Mesenchymal stem cell (in vitro differentiated cells and primary cell): ENCODE results near the gene SPINDOC.
"Not testable (repeated sequence)": the region's sequence is repeated elsewhere in the genome, so short reads cannot be mapped to it uniquely, and the experiment has no call there.

Experiments
- DNase-seq: peaks from one replicate; pipeline ENCODE4 v3.0.0-alpha.2; 2013
- H2AFZ ChIP-seq: one replicate; pipeline ENCODE4 v1.6.1; 2013; ENCODE audit warnings: low read depth, mild to moderate bottlenecking, control low read depth, inconsistent platforms, low read length, moderate library complexity
- H2AK5ac ChIP-seq: 2 replicates; pipeline ENCODE4 v1.6.1; 2013; ENCODE audit warnings: low read length, moderate library complexity, mild to moderate bottlenecking, inconsistent platforms; ENCODE audit not compliant: severe bottlenecking
- H2BK120ac ChIP-seq: one replicate; pipeline ENCODE4 v1.6.1; 2013; ENCODE audit warnings: low read depth, mild to moderate bottlenecking, inconsistent platforms, low read length, moderate library complexity
- H2BK12ac ChIP-seq, 2 experiments: one replicate each; pipeline ENCODE4 v1.6.1; 2013; ENCODE audit warnings: inconsistent platforms in 2 of 2, low read length in 2 of 2, mild to moderate bottlenecking in 2 of 2, moderate library complexity in 2 of 2, control low read depth in 1 of 2
- H2BK15ac ChIP-seq: one replicate; pipeline ENCODE4 v1.6.1; 2013; ENCODE audit warnings: mild to moderate bottlenecking, low read depth, inconsistent platforms; ENCODE audit not compliant: poor library complexity, severe bottlenecking
- H2BK5ac ChIP-seq: 2 replicates; pipeline ENCODE4 v1.6.1; 2013; ENCODE audit warnings: low read depth, mild to moderate bottlenecking, low read length, control low read depth, inconsistent platforms; ENCODE audit not compliant: poor library complexity, severe bottlenecking
- H3K14ac ChIP-seq, 2 experiments: one replicate each; pipeline ENCODE4 v1.6.1; 2013; ENCODE audit warnings: inconsistent platforms in 2 of 2, low read length in 2 of 2, control low read depth in 1 of 2, mild to moderate bottlenecking in 1 of 2, moderate library complexity in 1 of 2
- H3K18ac ChIP-seq, 2 experiments: one replicate each; pipeline ENCODE4 v1.6.1; 2013; ENCODE audit warnings: inconsistent platforms in 2 of 2, low read length in 2 of 2, control low read depth in 1 of 2, low read depth in 1 of 2, mild to moderate bottlenecking in 1 of 2
- H3K23ac ChIP-seq, 2 experiments: one replicate each; pipeline ENCODE4 v1.6.1; 2013; ENCODE audit warnings: inconsistent platforms in 2 of 2, low read length in 2 of 2, mild to moderate bottlenecking in 2 of 2, moderate library complexity in 2 of 2, control low read depth in 1 of 2
- H3K27ac ChIP-seq: 2 replicates; pipeline ENCODE4 v1.5.1; 2013; ENCODE audit warnings: mild to moderate bottlenecking, moderate library complexity, low read length, control low read depth, inconsistent platforms; ENCODE audit not compliant: poor library complexity, severe bottlenecking
- H3K27me3 ChIP-seq, 2 experiments: 2 replicates each; pipeline versions ENCODE4 v1.6.1 to v1.7.0; 2013; ENCODE audit warnings: low read length in 2 of 2, mild to moderate bottlenecking in 2 of 2, moderate library complexity in 2 of 2, control low read depth in 1 of 2, inconsistent platforms in 1 of 2; ENCODE audit not compliant: control insufficient read depth in 1 of 2, insufficient read depth in 1 of 2
- H3K36me3 ChIP-seq, 2 experiments: 2 replicates each; pipeline versions ENCODE4 v1.6.1 to v1.7.0; 2013; ENCODE audit warnings: low read length in 2 of 2, control low read depth in 1 of 2, inconsistent platforms in 1 of 2, low read depth in 1 of 2, mild to moderate bottlenecking in 1 of 2; ENCODE audit not compliant: insufficient read depth in 2 of 2, control insufficient read depth in 1 of 2
- H3K4ac ChIP-seq, 2 experiments: one replicate each; pipeline ENCODE4 v1.6.1; 2013; ENCODE audit warnings: inconsistent platforms in 2 of 2, low read length in 2 of 2, mild to moderate bottlenecking in 2 of 2, moderate library complexity in 2 of 2, control low read depth in 1 of 2, low read depth in 1 of 2
- H3K4me1 ChIP-seq: 2 replicates; pipeline ENCODE4 v1.6.1; 2013; ENCODE audit warnings: low read depth, low read length, control low read depth; ENCODE audit not compliant: control insufficient read depth, insufficient read depth
- H3K4me2 ChIP-seq: 2 replicates; pipeline ENCODE4 v1.6.1; 2013; ENCODE audit warnings: low read length, mild to moderate bottlenecking, inconsistent platforms; ENCODE audit not compliant: poor library complexity, severe bottlenecking
- H3K4me3 ChIP-seq, 2 experiments: 2 replicates each; pipeline versions ENCODE4 v1.5.1 to v1.7.0; 2013; ENCODE audit warnings: low read length in 2 of 2, mild to moderate bottlenecking in 2 of 2, control low read depth in 1 of 2, low read depth in 1 of 2; ENCODE audit not compliant: insufficient read depth in 1 of 2
- H3K79me1 ChIP-seq: replicated peaks from 2 replicates; pipeline ENCODE4 v1.6.1; 2013; ENCODE audit warnings: mild to moderate bottlenecking, control low read depth, low read length, inconsistent platforms; ENCODE audit not compliant: poor library complexity, severe bottlenecking
- H3K9ac ChIP-seq: 2 replicates; pipeline ENCODE4 v1.7.0; 2013; ENCODE audit warnings: mild to moderate bottlenecking, low read length, moderate library complexity
- H3K9me3 ChIP-seq: 2 replicates; pipeline ENCODE4 v1.7.0; 2013; ENCODE audit warnings: mild to moderate bottlenecking, low read length; ENCODE audit not compliant: control insufficient read depth
- H4K8ac ChIP-seq: one replicate; pipeline ENCODE4 v1.6.1; 2013; ENCODE audit warnings: inconsistent platforms, mild to moderate bottlenecking, low read length, moderate library complexity
- H4K91ac ChIP-seq: one replicate; pipeline ENCODE4 v1.6.1; 2013; ENCODE audit warnings: mild to moderate bottlenecking, low read length, inconsistent platforms
- WGBS: methylation state at CpG from one replicate; pipeline ENCODE4 v1.1.7; 2013; ENCODE audit warnings: mixed read lengths; 5-methylcytosine and 5-hydroxymethylcytosine counted together

Gene SPINDOC

DNA sequence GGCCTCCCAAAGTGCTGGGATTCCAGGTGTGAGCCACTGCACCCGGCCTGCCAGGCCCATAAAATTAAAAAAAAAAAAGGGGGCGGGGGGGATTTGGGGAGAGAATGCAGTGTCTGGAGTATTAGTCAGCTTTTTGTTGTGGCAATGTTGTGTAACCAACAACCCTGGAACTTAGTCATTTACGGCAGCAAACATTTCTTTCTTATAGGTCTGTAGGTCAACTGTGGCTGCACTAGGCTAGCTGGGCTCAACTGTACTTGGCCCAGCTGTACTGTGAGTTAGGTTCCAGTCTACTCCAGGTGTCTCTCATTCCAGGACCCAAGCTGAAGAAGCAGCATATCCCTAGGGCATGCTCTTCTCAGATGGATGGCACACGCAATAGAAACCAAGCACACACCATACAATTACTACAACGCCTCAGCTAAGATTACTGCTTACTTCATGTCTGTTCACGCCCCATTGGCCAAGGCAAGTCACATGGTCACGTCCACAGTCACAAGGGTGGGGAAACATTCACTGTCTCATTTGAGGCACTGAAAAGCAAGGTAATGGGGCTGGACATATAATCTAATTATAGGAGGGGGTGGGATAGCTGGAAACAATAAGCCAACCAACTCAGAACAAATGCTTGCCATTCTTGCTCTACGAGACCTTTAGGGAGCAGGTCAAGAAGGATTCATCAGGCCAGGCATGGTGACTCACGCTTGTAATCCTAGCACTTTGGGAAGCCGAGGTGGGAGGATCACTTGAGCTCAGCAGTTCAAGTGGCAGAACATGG, 10.4 kb upstream of the SPINDOC start:
- Histone ChIP-seq H3K9ac (peak overlapping the region; percentile 32), H2BK5ac (no peak overlapping the region), H3K36me3 (no peaks in the 10 kb centered on the region), H3K4me3 (no peak overlapping the region), H4K91ac (no peak overlapping the region), H2BK15ac (no peak overlapping the region), H3K27me3 (no peaks in the 10 kb centered on the region), H3K14ac (peak overlapping the region in 1 of 2 experiments; percentile 4), H3K4me2 (no peak overlapping the region), H3K79me1 (no peaks in the 10 kb centered on the region), H3K4me1 (peaks cover 5% of the 10 kb centered on the region), H3K18ac (peak overlapping the region in 1 of 2 experiments; percentile 11), H2AK5ac (no peak overlapping the region), H2BK120ac (no peak overlapping the region), H3K9me3 (no peaks in the 10 kb centered on the region), H4K8ac (no peak overlapping the region), H3K23ac (no peak overlapping the region), H2AFZ (peak overlapping the region; percentile 30), H2BK12ac (peak overlapping the region in 1 of 2 experiments; percentile 21), H3K4ac (no peak overlapping the region), H3K27ac (no peak overlapping the region)
- peak; percentile 82 for DNase-seq
- 58% methylated on average over 10 of the region's 10 CpGs for WGBS

- Histone ChIP-seq H3K18ac (no peak overlapping the region), H4K91ac (no peak overlapping the region), H3K14ac (no peak overlapping the region), H3K4me2 (no peak overlapping the region), H3K36me3 (no peaks in the 10 kb centered on the region), H2AFZ (no peak overlapping the region), H2BK12ac (no peak overlapping the region), H3K9ac (no peak overlapping the region), H3K23ac (no peak overlapping the region), H2AK5ac (no peak overlapping the region), H3K9me3 (no peaks in the 10 kb centered on the region), H3K4me3 (no peak overlapping the region), H3K4ac (no peak overlapping the region), H3K27me3 (no peaks in the 10 kb centered on the region), H2BK120ac (no peak overlapping the region), H3K27ac (no peak overlapping the region), H2BK5ac (no peak overlapping the region), H4K8ac (no peak overlapping the region), H2BK15ac (no peak overlapping the region), H3K79me1 (peaks cover 2% of the 10 kb centered on the region), H3K4me1 (peaks cover 5% of the 10 kb centered on the region)
- 76% methylated on average over 5 of the region's 6 CpGs for WGBS
- no peak for DNase-seq
These were observed 9.0 kb upstream of the SPINDOC start for GRCh38 chr11:63804259-63804658.

- no peak overlapping the region for H3K23ac ChIP-seq
- peaks cover 3% of the 10 kb centered on the region for H3K79me1 ChIP-seq
- H3K4me1 ChIP-seq: peaks cover 5% of the 10 kb centered on the region
- H4K91ac ChIP-seq: no peak overlapping the region
- no peaks in the 10 kb centered on the region for H3K36me3 ChIP-seq
- H3K27me3 ChIP-seq: no peaks in the 10 kb centered on the region
- no peak overlapping the region for H2BK12ac ChIP-seq
- no peak overlapping the region for H3K14ac ChIP-seq
- H2BK120ac ChIP-seq: no peak overlapping the region
- no peak overlapping the region for H2BK5ac ChIP-seq
- H2AK5ac ChIP-seq: no peak overlapping the region
- no peaks in the 10 kb centered on the region for H3K9me3 ChIP-seq
- no peak overlapping the region for H3K4me2 ChIP-seq
- H3K18ac ChIP-seq: no peak overlapping the region
- no peak overlapping the region for H3K4me3 ChIP-seq
- no peak overlapping the region for H3K9ac ChIP-seq
- no peak overlapping the region for H3K4ac ChIP-seq
- no peak overlapping the region for H3K27ac ChIP-seq
- H2BK15ac ChIP-seq: no peak overlapping the region
- DNase-seq: no peak
- peak overlapping the region; percentile 59 for H4K8ac ChIP-seq
- 86% methylated on average over 9 of the region's 9 CpGs for WGBS
- H2AFZ ChIP-seq: no peak overlapping the region
These were observed 7.3 kb upstream of the SPINDOC start for GRCh38 chr11:63805844-63806415.

GRCh38 chr11:63810383-63810782, 2.9 kb upstream of the SPINDOC start:
- not testable (repeated sequence) for H2BK120ac ChIP-seq, H3K4me3 ChIP-seq, H3K14ac ChIP-seq, H3K23ac ChIP-seq, H3K4ac ChIP-seq, H3K4me1 ChIP-seq, H3K79me1 ChIP-seq, H3K4me2 ChIP-seq, H3K9ac ChIP-seq, H3K36me3 ChIP-seq, H2BK5ac ChIP-seq, H3K27me3 ChIP-seq, H2AFZ ChIP-seq, H2BK15ac ChIP-seq, H3K27ac ChIP-seq, H3K18ac ChIP-seq, H4K91ac ChIP-seq, DNase-seq, H4K8ac ChIP-seq, H3K9me3 ChIP-seq, H2BK12ac ChIP-seq, H2AK5ac ChIP-seq
- 87% methylated on average over 10 of the region's 11 CpGs for WGBS
